ENCODE data around the gene WNT4. TPM values are rescaled to one million over a fixed set of nuclear protein-coding genes. Genes with fewer than 3 reads are reported as not detected.

WNT4 gene
- total and polyA plus RNA-seq, 7 donors: 0.10 to 5.6 (median 0.44) TPM

GRCh38 chr1:22118291-22118992 lies 24.5 kb downstream of the WNT4 start:
- no peak for DNase-seq
- TF ChIP-seq CTCF (IDR thresholded peaks at IDR 0.05): no peak
- Histone ChIP-seq H3K36me3 (ENCODE audit: insufficient read depth in 1 of 2, low read depth in 1 of 2) (peaks cover 0 to 36% of the 10 kb centered on the region in 2 donors), H3K27ac (no peak overlapping the region), H3K9me3 (no peaks in the 10 kb centered on the region), H3K4me1 (no peaks in the 10 kb centered on the region), H3K27me3 (ENCODE audit: insufficient read depth in 3 of 3, low read length in 2 of 3) (no peaks in the 10 kb centered on the region), H3K4me3 (no peak overlapping the region)
- 76 to 84% (median 79%) methylated on average over 8 of the region's 8 CpGs for WGBS, 3 donors
- intact Hi-C loops (cut with DNase I): no loop called here
- ATAC-seq: no peak

GRCh38 chr1:22117851-22118250 lies 25.0 kb downstream of the WNT4 start:
- intact Hi-C loops (cut with DNase I): no loop called here
- H3K4me3 ChIP-seq: no peak overlapping the region
- 72 to 81% (median 75%) methylated on average over 5 of the region's 5 CpGs for WGBS, 3 donors
- no peak overlapping the region for H3K27ac ChIP-seq
- no peaks in the 10 kb centered on the region for H3K4me1 ChIP-seq
- TF ChIP-seq CTCF (IDR thresholded peaks at IDR 0.05): no peak
- DNase-seq (no peak), ATAC-seq (no peak)
- no peaks in the 10 kb centered on the region for H3K27me3 ChIP-seq (ENCODE audit: insufficient read depth in 3 of 3, low read length in 2 of 3)
- peaks cover 0 to 36% of the 10 kb centered on the region in 2 donors for H3K36me3 ChIP-seq (ENCODE audit: insufficient read depth in 1 of 2, low read depth in 1 of 2)
- H3K9me3 ChIP-seq: no peaks in the 10 kb centered on the region

GRCh38 chr1:22117238-22117637 lies 25.7 kb downstream of the WNT4 start:
- Histone ChIP-seq H3K4me3 (no peak overlapping the region), H3K9me3 (no peaks in the 10 kb centered on the region), H3K4me1 (no peaks in the 10 kb centered on the region), H3K27me3 (ENCODE audit: insufficient read depth in 3 of 3, low read length in 2 of 3) (no peaks in the 10 kb centered on the region), H3K36me3 (ENCODE audit: insufficient read depth in 1 of 2, low read depth in 1 of 2) (peaks cover 0 to 38% of the 10 kb centered on the region in 2 donors), H3K27ac (no peak overlapping the region)
- DNase-seq (no peak), ATAC-seq (no peak)
- WGBS, 3 donors: 45 to 59% (median 49%) methylated on average over 4 of the region's 4 CpGs
- intact Hi-C loops (cut with DNase I): no loop called here
- no peak for TF ChIP-seq CTCF (IDR thresholded peaks at IDR 0.05)

- Histone ChIP-seq H3K4me1 (no peaks in the 10 kb centered on the region), H3K27me3 (ENCODE audit: insufficient read depth in 3 of 3, low read length in 2 of 3) (no peaks in the 10 kb centered on the region), H3K27ac (no peak overlapping the region), H3K36me3 (ENCODE audit: insufficient read depth in 1 of 2, low read depth in 1 of 2) (peaks cover 0 to 34% of the 10 kb centered on the region in 2 donors), H3K9me3 (no peaks in the 10 kb centered on the region), H3K4me3 (no peak overlapping the region)
- no peak for DNase-seq
- intact Hi-C loops (cut with DNase I): no loop called here
- 80 to 89% (median 83%) methylated on average over 6 of the region's 6 CpGs for WGBS, 3 donors
- TF ChIP-seq CTCF (IDR thresholded peaks at IDR 0.05): no peak
- no peak for ATAC-seq
Observed at GRCh38 chr1:22115286-22115685, 27.6 kb downstream of the WNT4 start.
